SHP77 (cell line): ENCODE data around the gene PEAK1.

ENCODE experiments used
- DNase-seq, 2 experiments: peaks; one replicate each; lab custom pipeline; 2025; lab: John Stamatoyannopoulos, UW

PEAK1 gene

GRCh38 chr15:77402740-77403379 lies 17.0 kb downstream of the PEAK1 start:
- no peak for DNase-seq

- DNase-seq = no peak
These were observed 19.6 kb downstream of the PEAK1 start for GRCh38 chr15:77400258-77400657.

GRCh38 chr15:77398927-77399326 lies 21.0 kb downstream of the PEAK1 start:
- DNase-seq = no peak

DNA sequence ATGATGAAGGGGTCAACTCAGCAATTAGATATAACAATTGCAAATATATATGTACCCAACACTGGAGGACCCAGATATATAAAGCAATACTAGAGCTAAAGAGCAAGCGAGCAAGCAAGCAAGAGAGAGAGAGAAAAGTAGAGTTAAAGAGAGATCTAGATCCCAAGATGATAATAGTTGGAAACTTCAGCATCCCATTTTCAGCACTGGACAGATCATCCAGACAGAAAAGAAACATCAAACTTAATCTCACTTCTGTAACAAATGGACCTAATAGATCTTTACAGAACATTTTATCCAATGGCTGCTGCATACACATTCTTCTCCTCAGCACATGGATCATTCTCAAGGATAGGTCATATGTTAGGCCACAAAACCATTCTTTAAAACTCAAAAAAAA lies 23.2 kb downstream of the PEAK1 start:
- no peak for DNase-seq

DNA sequence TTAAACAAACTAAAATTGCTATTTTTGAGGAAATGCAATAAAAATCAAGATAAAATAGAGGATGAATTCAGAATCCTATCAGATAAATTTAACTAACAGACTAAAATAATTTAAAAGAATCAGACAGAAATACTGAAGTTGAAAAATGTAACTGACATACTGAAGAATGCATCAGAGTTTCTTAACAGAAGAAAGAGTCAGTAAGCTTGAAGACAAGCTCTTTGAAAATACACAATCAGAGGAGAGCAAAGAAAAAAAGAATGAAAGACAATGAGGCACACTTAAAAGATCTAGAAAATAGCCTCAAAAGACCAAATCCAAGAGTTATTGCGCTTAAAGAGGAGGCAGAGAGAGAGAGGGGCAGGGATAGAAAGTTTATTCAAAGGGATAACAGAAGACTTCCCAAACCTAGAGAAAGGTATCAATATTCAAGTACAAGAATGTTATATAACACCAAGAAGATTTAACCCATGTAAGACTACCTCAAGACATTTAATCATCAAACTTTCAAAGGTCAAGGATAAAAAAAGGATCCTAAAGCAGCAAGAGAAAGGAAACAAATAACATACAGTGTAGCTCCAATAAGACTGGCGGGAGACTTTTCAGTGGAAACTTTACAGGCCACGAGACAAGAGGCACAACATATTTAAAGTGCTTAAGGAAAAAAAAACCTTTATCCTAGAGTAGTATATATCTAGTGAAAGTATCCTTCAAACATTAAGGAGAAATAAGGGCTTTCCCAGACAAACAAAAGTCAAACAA lies 24.7 kb downstream of the PEAK1 start:
- no peak for DNase-seq

DNA sequence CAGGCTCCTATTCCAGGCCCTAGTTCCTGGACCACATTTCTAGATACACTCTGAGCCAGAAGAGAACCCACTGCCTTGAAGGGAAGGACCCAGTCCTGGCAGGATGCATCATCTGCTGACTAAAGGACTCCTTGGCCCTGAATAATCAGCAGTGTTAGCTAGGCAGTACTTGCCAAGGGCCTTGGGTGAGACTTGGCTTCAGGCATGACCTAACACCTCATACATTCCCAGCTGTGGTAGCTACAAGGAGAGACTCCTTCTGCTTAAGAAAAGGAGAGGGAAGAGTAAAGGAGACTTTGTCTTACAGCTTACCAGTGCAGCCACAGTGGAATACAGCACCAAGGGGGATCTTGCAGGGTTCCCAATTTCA lies 26.4 kb downstream of the PEAK1 start:
- no peak for DNase-seq

DNA sequence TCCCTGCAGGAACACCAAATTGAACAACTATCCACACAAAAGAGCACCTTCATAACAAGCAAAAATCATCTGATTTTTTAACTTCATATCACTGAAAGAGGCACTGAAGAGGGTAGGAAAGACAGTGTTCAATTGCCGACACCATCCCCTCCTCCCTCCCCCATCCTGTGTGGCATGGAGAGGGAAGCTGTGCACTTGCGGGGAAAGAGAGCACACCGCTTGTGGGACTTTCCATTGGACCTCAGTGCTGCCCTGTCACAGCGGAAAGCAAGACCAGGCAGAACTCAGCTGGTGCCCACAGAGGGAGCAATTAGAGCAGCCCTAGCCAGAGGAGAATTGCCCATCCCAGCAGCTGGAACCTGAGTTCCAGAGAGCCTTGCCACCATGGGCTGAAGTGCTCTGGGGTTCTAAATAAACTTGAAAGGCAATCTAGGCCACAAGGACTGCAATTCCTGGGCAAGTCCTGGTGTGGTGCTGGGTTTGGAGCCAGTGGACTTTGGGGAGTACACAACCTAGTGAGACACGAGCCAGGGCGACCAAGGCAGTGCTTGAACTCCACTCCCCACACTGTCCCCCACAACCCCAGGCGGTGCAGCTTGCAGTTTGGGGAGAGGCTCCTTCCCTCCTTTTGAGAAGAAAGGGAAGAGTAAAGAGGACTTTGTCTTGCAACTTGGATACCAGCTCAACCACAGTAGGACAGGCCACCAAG lies 27.0 kb downstream of the PEAK1 start:
- DNase-seq = no peak

- no peak for DNase-seq
These were observed 28.4 kb downstream of the PEAK1 start for GRCh38 chr15:77391372-77391951.

GRCh38 chr15:77387365-77388105 lies 32.4 kb downstream of the PEAK1 start:
- DNase-seq = no peak

DNA sequence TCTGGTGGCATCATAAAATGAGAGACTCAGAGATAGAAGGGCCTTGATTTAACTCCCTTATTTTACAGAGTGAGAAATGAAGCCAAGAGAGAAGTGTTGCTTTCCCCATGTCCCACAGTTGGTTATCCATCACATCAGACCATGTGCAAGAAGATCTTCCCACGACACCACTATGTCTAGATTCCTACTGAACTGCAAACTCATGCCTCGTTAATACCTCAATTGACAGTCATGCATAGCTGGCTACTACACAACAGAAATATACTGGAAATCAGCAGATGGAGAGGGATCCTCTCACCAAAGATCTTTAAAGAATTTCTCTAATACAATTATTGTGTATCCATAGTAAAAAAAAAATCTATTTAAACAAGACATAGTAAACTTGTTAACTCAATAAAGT lies 33.3 kb downstream of the PEAK1 start:
- DNase-seq = no peak

- DNase-seq = no peak
These were observed 35.1 kb downstream of the PEAK1 start for GRCh38 chr15:77384589-77385359.

DNA sequence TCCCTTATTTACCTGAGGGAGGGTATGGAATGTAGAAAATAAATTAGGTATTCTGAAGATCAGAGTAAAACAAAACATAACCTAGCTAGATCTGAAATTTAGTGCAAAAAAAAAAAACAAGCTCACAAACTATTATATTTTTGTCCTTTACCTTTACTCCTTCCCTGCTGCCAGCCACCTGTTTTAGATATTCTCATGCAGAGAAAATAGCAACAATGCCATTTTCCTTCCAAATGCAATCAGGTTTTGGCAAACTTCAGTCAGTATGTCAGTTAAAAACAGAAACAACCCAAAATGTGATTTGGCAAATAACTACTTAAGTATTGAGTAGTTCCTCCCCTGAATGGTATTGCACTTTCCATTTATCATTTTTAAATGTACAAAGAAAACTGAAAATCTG lies 35.8 kb downstream of the PEAK1 start:
- DNase-seq = no peak

DNA sequence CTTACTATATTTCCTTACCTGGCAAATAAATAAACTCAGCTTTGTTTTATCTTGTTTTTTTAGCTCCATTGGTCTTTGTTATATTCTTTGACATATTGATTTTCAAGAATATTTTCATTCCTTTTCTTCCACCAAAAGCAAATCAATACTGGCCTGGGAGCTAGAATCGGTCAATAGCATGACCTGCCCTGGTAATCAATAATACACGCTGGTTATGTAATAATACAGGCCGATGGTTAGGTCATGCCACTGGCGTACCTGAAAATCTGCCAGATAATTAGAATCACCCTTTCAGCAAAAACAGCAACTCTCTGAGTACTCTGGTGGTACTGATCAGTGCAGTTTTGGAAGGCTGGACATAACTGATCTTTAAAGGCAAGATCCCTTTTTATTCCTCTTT lies 39.9 kb downstream of the PEAK1 start:
- DNase-seq = no peak

GRCh38 chr15:77376770-77377169 lies 43.1 kb downstream of the PEAK1 start:
- no peak for DNase-seq

DNA sequence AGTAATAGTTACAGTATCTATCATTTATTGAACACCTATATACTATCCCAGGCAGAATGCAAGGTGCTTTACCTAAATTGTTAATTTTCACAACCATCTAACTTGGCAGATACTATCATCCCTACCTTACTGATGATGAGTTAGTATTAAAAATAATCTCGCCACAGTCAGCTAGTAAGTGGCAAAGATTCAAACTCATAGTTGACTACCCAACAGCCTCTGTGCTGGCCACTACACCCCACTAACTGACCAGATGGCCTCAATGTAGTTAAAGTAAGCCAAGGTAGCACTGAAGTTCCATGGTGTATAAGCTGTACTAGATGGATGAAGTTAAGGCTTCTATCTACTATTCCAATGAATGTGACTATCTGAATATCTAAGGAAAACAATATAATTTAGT lies 44.8 kb downstream of the PEAK1 start:
- DNase-seq = no peak

- no peak for DNase-seq
These were observed 46.5 kb downstream of the PEAK1 start for GRCh38 chr15:77373441-77373840.

DNA sequence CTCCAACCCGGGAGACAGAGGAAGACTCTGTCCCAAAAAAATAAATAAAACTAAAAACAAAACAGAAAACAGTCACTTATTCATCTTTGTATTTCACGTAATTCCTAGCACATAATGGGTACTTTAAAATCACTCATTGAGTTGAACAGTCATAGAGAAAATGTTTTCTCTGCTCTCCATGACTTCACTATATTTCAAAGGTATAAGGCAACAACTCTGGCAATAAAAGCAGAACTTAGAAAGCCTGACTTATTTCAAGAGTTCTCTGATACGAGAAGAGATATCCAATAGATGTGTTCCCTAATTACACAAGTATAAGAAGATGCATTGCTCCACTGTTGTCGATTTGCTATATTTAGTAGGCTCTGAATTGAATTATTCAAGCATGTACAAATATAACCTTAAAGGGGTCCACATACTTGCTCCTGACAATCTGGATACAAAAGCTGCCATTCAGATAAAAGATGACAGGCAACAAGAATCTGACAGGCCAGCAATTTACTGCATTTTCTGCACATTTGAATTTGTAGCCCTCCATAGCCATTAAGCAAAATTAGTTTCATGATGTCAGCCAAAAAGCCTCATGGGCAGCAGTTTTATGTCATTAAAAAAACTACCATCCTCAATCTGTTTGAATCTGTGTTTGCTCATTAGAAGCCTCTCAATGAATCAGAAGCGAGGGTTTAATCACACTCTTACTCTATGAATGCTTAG lies 47.9 kb downstream of the PEAK1 start:
- no peak for DNase-seq

- DNase-seq = no peak
These were observed 49.3 kb downstream of the PEAK1 start for GRCh38 chr15:77370580-77370979.

- DNase-seq = no peak
These were observed 50.7 kb downstream of the PEAK1 start for GRCh38 chr15:77369168-77369567.

DNA sequence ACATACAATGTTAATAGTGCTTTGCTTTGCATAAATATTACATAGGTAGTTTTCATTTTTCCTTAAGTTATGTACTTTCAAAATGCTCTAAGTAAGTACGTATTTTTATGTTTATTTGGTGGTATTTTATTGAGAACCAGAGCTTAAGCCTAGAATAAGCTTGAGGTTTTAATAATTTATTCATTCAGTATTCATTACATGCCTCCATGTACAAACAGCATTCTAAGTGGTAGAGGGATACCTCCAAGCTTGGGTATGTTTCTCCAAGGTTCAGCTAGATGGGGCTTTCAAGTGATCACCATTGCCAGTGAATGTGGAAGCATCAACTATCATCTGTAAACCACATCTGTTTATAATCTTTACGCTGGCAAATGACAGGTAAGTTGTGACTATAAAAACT lies 52.3 kb downstream of the PEAK1 start:
- DNase-seq = no peak

DNA sequence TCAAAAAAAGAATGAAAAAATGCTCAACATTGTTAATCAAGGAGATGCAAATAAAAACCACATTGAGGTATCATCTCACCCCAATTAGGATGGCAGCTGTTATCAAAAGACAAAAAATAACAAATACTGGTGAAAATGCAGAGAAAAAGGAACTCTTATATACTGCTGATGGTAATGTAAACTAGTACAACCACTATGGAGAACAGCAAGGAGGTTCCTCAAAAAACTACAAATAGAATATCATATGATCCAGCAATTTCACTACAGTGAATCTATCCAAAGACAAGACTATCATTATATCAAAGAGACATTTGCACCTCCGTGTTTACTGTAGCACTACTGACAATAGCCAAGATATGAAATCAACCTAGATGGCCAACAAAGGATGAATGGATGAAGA lies 58.4 kb downstream of the PEAK1 start:
- no peak for DNase-seq
